Measurements from ENCODE around the gene ARSG. TPM values are rescaled to one million over a fixed set of nuclear protein-coding genes. Genes with fewer than 3 reads are reported as not detected.

Gene ARSG
- polyA plus RNA-seq, 1 of the 3 experiments (the other 2 are of a cell fraction), result 0.41 TPM

DNA sequence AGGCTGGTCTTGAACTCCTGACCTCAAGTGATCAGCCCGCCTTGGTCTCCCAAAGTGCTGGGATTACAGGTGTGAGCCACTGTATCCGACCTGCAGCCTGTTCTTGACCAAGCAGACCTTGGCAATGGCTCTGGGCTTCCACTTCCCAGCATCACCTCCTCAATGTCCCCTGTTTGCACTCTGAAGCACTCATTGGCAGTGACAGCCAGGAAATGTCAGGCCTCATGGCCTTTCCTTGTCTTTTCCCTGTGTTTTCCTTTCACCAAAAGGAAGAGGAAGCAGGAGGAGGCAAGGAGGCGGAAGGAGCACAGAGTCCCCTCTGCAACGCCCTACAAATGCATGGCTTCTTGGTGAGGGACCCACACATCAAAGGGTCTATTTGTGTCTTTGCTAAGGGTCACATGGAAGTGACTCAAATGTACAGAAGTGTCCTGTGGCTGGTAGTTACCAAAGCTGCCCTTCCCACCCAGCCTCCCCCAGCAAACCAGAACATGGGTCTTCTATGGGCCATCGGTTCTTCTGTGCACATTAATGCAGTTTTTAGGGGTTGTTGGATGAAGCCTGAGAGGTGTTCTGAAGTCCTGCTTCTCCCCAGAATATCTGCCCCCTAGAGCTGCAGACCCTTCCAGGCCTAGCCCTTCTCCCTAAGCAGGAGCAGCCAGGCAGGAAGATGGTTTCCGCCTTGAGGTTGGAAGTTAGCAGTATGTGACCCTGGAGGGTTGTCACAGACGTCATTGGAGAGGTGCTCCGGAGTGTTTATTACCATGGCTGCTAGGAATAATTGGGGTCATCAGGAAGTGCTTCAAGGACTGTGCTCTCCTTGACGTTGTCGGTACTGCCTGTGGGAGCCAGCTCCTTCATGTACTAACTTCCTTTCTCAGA is 105.2 kb downstream of the ARSG start:
- DNase-seq, result no peak
- no peak overlapping the region for H3K4me3 ChIP-seq (ENCODE audit: low read depth in 2 of 2, low read length in 1 of 2)
- peaks cover 3 to 5% of the 10 kb centered on the region in 2 experiments; a peak in 2 of 4 replicates for H3K4me1 ChIP-seq (ENCODE audit: control insufficient read depth in 1 of 2, insufficient read depth in 2 of 2, low read depth in 1 of 2, low read length in 1 of 2)
- no peaks in the 10 kb centered on the region for H4K20me1 ChIP-seq (ENCODE audit: insufficient read depth)
- H3K4me2 ChIP-seq, result no peak overlapping the region
- H3K9me3 ChIP-seq, result no peaks in the 10 kb centered on the region
- no peaks in the 10 kb centered on the region for H3F3A ChIP-seq (replicated peaks; ENCODE audit: insufficient read depth)
- no peak overlapping the region for H2AFZ ChIP-seq (ENCODE audit: low read depth)
- no peak overlapping the region for H3K9ac ChIP-seq
- 65% methylated on average over 10 of the region's 10 CpGs for WGBS (ENCODE audit: low lambda C conversion rate)
- TF ChIP-seq TAF1 (IDR thresholded peaks at IDR 0.05; ENCODE audit: borderline replicate concordance, low read depth, low read length) (no peak), RFX5 (IDR thresholded peaks at IDR 0.05; ENCODE audit: low read length) (no peak), RAD21 (IDR thresholded peaks at IDR 0.05; ENCODE audit: low read length) (no peak), RCOR1 (IDR thresholded peaks at IDR 0.05; ENCODE audit: low read length) (no peak), MEF2A (IDR thresholded peaks at IDR 0.05; ENCODE audit: borderline replicate concordance, low read depth) (no peak), NRF1 (IDR thresholded peaks at IDR 0.05; ENCODE audit: low read depth, low read length) (no peak), FOSL2 (IDR thresholded peaks at IDR 0.05; ENCODE audit: borderline replicate concordance, low read depth) (no peak), SIN3A (IDR thresholded peaks at IDR 0.05; ENCODE audit: borderline replicate concordance, low read depth, low read length) (no peak), ELF1 (IDR thresholded peaks at IDR 0.05) (no peak), TEAD4 (IDR thresholded peaks at IDR 0.05; ENCODE audit: borderline replicate concordance, insufficient read depth) (no peak), MXI1 (IDR thresholded peaks at IDR 0.05; ENCODE audit: low read depth, low read length) (no peak), EP300 (IDR thresholded peaks at IDR 0.05; ENCODE audit: borderline replicate concordance in 1 of 2, low read depth in 1 of 2, low read length in 1 of 2) (no peak), RXRA (IDR thresholded peaks at IDR 0.05; ENCODE audit: borderline replicate concordance, low read depth) (no peak)
- TF ChIP-seq, protein P1, sequence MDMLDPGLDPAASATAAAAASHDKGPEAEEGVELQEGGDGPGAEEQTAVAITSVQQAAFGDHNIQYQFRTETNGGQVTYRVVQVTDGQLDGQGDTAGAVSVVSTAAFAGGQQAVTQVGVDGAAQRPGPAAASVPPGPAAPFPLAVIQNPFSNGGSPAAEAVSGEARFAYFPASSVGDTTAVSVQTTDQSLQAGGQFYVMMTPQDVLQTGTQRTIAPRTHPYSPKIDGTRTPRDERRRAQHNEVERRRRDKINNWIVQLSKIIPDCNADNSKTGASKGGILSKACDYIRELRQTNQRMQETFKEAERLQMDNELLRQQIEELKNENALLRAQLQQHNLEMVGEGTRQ (IDR thresholded peaks at IDR 0.05; ENCODE audit: borderline replicate concordance, low read depth, low read length), result no peak
- TF ChIP-seq, protein P2, sequence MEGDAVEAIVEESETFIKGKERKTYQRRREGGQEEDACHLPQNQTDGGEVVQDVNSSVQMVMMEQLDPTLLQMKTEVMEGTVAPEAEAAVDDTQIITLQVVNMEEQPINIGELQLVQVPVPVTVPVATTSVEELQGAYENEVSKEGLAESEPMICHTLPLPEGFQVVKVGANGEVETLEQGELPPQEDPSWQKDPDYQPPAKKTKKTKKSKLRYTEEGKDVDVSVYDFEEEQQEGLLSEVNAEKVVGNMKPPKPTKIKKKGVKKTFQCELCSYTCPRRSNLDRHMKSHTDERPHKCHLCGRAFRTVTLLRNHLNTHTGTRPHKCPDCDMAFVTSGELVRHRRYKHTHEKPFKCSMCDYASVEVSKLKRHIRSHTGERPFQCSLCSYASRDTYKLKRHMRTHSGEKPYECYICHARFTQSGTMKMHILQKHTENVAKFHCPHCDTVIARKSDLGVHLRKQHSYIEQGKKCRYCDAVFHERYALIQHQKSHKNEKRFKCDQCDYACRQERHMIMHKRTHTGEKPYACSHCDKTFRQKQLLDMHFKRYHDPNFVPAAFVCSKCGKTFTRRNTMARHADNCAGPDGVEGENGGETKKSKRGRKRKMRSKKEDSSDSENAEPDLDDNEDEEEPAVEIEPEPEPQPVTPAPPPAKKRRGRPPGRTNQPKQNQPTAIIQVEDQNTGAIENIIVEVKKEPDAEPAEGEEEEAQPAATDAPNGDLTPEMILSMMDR (IDR thresholded peaks at IDR 0.05), result no peak
- H3K36me3 ChIP-seq (replicated peaks in 1 of 2; ENCODE audit: control insufficient read depth in 1 of 2, insufficient read depth in 2 of 2, low read length in 1 of 2), result no peaks in the 10 kb centered on the region
- CTCF ChIA-PET, result interaction anchor here (0.7 to 1.1 kb wide), 4 partner anchors 28 to 287 kb away, joined by 3 to 4 read pairs (median 3); no protein-coding TSS in a partner anchor
- no peaks in the 10 kb centered on the region for H3K27me3 ChIP-seq (ENCODE audit: insufficient read depth)
- POLR2A ChIA-PET, result no interaction called here
- H3K27ac ChIP-seq (ENCODE audit: low read depth in 2 of 2, low read length in 1 of 2), result no peak overlapping the region
- H3K79me2 ChIP-seq (ENCODE audit: insufficient read depth), result no peaks in the 10 kb centered on the region
- H3K9me2 ChIP-seq, result no peaks in the 10 kb centered on the region

Data from SK-N-SH (cell line).